ENCODE measurements around the gene POFUT1.

The POFUT1 gene

DNA sequence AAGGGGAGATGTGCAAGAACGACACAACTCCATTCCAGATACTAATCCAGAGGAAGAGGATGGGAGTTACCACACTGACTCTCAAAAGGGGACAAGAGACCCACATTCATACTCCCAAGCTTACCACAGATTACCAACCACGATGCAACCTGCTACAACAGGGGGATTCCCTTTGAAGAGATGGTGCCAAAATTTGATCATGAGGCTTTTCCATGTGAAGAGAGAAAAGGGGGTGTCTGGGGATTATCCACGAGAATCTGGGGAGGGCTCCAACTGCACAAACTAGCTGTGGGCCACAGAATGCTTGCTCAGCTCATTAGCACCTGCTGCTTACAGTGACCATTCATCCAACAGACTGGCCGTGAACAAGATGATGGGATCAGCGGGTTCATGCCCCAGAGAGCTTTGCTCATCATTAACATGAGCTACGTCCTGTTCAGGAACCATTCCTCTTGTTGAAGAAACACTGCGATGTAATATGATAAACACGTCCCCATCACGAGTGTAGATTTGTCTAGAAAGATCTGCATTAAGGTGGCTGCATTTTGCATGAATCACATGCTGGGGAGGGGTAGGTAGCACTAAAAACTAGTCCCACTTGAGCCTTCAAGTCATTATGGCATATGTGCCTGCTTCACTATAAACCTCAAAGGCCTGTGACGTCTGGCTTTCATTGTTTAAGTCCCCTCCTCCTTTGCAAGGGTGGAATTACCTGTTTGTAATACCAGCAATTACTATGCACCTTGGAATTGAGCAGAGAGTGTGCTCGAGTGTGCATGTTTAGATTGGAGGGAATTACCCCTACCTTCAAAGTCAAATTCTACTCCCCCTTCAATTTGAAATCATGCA lies 4.1 kb upstream of the POFUT1 start:
- H3K4me2 ChIP-seq (ENCODE audit: low read length): peak overlapping the region; percentile 65
- H3K9ac ChIP-seq (ENCODE audit: low read depth, low read length): peak overlapping the region; percentile 49
- H3K4me1 ChIP-seq (ENCODE audit: control insufficient read depth, insufficient read depth, low read length): peaks cover 58% of the 10 kb centered on the region
- H3K27me3 ChIP-seq (ENCODE audit: control insufficient read depth, insufficient read depth, low read length): no peaks in the 10 kb centered on the region
- peaks cover 26% of the 10 kb centered on the region for H3K36me3 ChIP-seq (ENCODE audit: insufficient read depth, low read length)
- H3K4me3 ChIP-seq (ENCODE audit: low read length): peak overlapping the region; percentile 23
- H3K9me3 ChIP-seq (replicated peaks; ENCODE audit: low read length): no peaks in the 10 kb centered on the region

- H3K9ac ChIP-seq (ENCODE audit: low read depth, low read length): peak overlapping the region; percentile 49
Observed at GRCh38 chr20:32204205-32205109, 3.2 kb upstream of the POFUT1 start.

GRCh38 chr20:32205110-32205842 lies 2.4 kb upstream of the POFUT1 start:
- Histone ChIP-seq H3K36me3 (ENCODE audit: insufficient read depth, low read length) (peaks cover 11% of the 10 kb centered on the region), H3K27me3 (ENCODE audit: control insufficient read depth, insufficient read depth, low read length) (no peaks in the 10 kb centered on the region), H3K4me1 (ENCODE audit: control insufficient read depth, insufficient read depth, low read length) (peaks cover 65% of the 10 kb centered on the region), H3K4me3 (ENCODE audit: low read length) (peak overlapping the region; percentile 100), H3K9me3 (replicated peaks; ENCODE audit: low read length) (no peaks in the 10 kb centered on the region), H3K4me2 (ENCODE audit: low read length) (peak overlapping the region; percentile 95), H3K9ac (ENCODE audit: low read depth, low read length) (peak overlapping the region; percentile 99)

More at GRCh38 chr20:32204205-32205109, 3.2 kb upstream of the POFUT1 start:
- Histone ChIP-seq H3K4me2 (ENCODE audit: low read length) (peak overlapping the region; percentile 65), H3K36me3 (ENCODE audit: insufficient read depth, low read length) (peaks cover 17% of the 10 kb centered on the region), H3K4me1 (ENCODE audit: control insufficient read depth, insufficient read depth, low read length) (peaks cover 59% of the 10 kb centered on the region), H3K9me3 (replicated peaks; ENCODE audit: low read length) (no peaks in the 10 kb centered on the region), H3K27me3 (ENCODE audit: control insufficient read depth, insufficient read depth, low read length) (no peaks in the 10 kb centered on the region), H3K4me3 (ENCODE audit: low read length) (peak overlapping the region; percentile 23)

GRCh38 chr20:32205843-32206759 lies 1.6 kb upstream of the POFUT1 start:
- peaks cover 65% of the 10 kb centered on the region for H3K4me1 ChIP-seq (ENCODE audit: control insufficient read depth, insufficient read depth, low read length)
- peak overlapping the region; percentile 99 for H3K9ac ChIP-seq (ENCODE audit: low read depth, low read length)
- H3K4me2 ChIP-seq (ENCODE audit: low read length): peak overlapping the region; percentile 95

DNA sequence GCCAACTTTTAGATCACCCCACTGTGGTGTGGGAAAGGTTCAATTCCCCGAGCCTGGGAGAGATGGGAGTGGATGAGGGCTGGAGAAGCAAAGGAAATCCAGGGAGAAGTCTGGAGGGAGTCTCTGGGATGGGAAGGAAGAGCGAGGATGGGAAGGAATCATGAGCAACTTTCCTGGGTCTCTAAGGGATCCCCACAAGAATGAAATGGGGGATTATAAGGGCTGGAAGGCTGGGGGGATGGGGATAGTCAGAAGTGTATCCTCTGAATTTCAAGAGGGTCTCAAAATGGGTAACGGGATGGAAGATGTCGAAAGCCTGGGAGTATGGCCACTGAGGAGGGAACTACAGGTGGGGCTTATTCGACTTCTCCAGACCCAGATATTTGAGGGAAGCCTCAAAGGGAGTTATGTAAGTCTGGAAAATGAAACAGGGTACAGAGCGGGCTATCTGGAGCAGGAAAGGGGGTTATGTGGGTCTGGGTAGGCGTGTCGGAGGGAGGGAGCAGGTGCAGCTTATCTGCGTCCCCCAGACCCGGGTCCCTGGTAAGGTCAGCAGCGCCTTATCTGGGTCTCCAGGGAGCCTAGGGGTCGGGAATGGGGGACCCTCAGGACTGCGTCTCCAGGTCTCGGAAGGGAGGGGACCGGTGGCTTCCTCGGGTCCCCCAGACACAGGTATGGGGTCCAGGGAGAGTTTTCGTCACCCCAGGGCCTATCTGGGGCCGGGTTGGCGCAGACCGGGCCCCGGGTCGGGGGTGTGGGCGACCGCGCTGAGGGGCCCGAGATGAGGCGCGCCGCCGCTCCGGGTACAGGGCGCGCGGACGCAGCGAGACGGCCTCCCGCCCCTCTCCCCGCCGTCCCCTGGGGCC lies 687 bp upstream of the POFUT1 start:
- peak overlapping the region; percentile 100 for H3K4me3 ChIP-seq (ENCODE audit: low read length)
- peaks cover 57% of the 10 kb centered on the region for H3K4me1 ChIP-seq (ENCODE audit: control insufficient read depth, insufficient read depth, low read length)
- H3K27me3 ChIP-seq (ENCODE audit: control insufficient read depth, insufficient read depth, low read length): no peaks in the 10 kb centered on the region
- H3K9ac ChIP-seq (ENCODE audit: low read depth, low read length): peak overlapping the region; percentile 99
- H3K4me2 ChIP-seq (ENCODE audit: low read length): peak overlapping the region; percentile 95
- H3K36me3 ChIP-seq (ENCODE audit: insufficient read depth, low read length): peaks cover 15% of the 10 kb centered on the region
- H3K9me3 ChIP-seq (replicated peaks; ENCODE audit: low read length): no peaks in the 10 kb centered on the region

More at GRCh38 chr20:32205843-32206759, 1.6 kb upstream of the POFUT1 start:
- no peaks in the 10 kb centered on the region for H3K9me3 ChIP-seq (replicated peaks; ENCODE audit: low read length)
- H3K27me3 ChIP-seq (ENCODE audit: control insufficient read depth, insufficient read depth, low read length): no peaks in the 10 kb centered on the region
- peak overlapping the region; percentile 100 for H3K4me3 ChIP-seq (ENCODE audit: low read length)
- H3K36me3 ChIP-seq (ENCODE audit: insufficient read depth, low read length): peaks cover 15% of the 10 kb centered on the region

GRCh38 chr20:32208499-32209154 lies 947 bp downstream of the POFUT1 start:
- Histone ChIP-seq H3K27me3 (ENCODE audit: control insufficient read depth, insufficient read depth, low read length) (no peaks in the 10 kb centered on the region), H3K4me2 (ENCODE audit: low read length) (peak overlapping the region; percentile 97), H3K36me3 (ENCODE audit: insufficient read depth, low read length) (peaks cover 20% of the 10 kb centered on the region), H3K9ac (ENCODE audit: low read depth, low read length) (peak overlapping the region; percentile 99), H3K4me1 (ENCODE audit: control insufficient read depth, insufficient read depth, low read length) (peaks cover 49% of the 10 kb centered on the region), H3K4me3 (ENCODE audit: low read length) (peak overlapping the region; percentile 100), H3K9me3 (replicated peaks; ENCODE audit: low read length) (no peaks in the 10 kb centered on the region)

DNA sequence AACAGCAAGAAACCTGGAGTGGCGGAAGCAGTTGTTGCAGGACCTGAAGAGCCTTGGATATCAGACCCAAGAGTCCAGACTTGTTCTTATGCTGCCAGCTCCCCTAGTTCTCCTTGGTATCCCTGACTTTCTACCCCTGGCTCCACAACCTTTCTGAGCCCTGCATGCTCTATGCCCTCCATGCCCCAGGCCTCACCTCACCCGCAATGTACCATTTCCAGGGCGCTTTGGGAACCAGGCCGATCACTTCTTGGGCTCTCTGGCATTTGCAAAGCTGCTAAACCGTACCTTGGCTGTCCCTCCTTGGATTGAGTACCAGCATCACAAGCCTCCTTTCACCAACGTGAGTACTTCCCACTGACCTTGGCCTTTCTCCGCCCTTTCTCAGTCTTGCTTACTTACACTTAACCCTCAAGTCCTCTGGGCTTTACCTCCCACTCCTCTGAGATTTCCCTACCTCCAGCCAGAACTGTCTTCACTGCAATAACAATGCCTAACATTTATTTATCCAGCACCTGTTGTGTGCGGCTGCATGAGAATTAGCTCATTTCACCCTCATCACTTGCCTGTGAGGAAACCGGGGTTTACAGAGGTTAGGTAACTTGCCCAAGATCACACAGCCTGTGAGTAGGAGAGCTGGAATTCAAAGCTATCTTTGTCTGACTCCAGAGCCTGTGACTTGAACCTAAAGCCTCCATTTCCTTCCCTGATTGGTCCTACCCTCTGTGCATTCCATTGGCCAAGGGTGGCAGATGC lies 2.3 kb downstream of the POFUT1 start:
- Histone ChIP-seq H3K4me1 (ENCODE audit: control insufficient read depth, insufficient read depth, low read length) (peaks cover 35% of the 10 kb centered on the region), H3K9ac (ENCODE audit: low read depth, low read length) (no peak overlapping the region), H3K4me3 (ENCODE audit: low read length) (no peak overlapping the region), H3K27me3 (ENCODE audit: control insufficient read depth, insufficient read depth, low read length) (no peaks in the 10 kb centered on the region), H3K36me3 (ENCODE audit: insufficient read depth, low read length) (peaks cover 20% of the 10 kb centered on the region), H3K9me3 (replicated peaks; ENCODE audit: low read length) (no peaks in the 10 kb centered on the region), H3K4me2 (ENCODE audit: low read length) (peak overlapping the region; percentile 10)

DNA sequence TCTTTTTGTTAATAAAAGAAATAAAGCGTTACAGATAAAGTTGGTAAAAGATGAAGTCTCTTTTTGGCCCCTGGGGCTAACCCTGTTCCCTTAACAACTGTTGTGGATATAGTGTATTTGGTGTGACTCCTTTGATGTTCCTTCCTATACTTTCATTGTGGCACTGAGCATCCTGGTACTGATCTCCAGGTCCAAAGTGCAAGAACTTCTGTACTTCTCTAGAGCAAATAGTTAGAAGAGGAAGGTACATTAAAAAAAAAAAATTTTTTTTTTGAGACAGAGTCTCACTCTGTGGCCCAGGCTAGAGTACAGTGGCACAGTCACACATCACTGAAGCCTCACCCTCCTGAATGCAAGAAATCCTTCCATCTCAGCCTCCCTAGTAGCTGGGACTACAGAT lies 6.2 kb downstream of the POFUT1 start:
- Histone ChIP-seq H3K4me3 (ENCODE audit: low read length) (no peak overlapping the region), H3K9me3 (replicated peaks; ENCODE audit: low read length) (no peaks in the 10 kb centered on the region), H3K4me1 (ENCODE audit: control insufficient read depth, insufficient read depth, low read length) (peaks cover 9% of the 10 kb centered on the region), H3K36me3 (ENCODE audit: insufficient read depth, low read length) (peaks cover 56% of the 10 kb centered on the region), H3K27me3 (ENCODE audit: control insufficient read depth, insufficient read depth, low read length) (no peaks in the 10 kb centered on the region), H3K4me2 (ENCODE audit: low read length) (no peak overlapping the region), H3K9ac (ENCODE audit: low read depth, low read length) (no peak overlapping the region)

DNA sequence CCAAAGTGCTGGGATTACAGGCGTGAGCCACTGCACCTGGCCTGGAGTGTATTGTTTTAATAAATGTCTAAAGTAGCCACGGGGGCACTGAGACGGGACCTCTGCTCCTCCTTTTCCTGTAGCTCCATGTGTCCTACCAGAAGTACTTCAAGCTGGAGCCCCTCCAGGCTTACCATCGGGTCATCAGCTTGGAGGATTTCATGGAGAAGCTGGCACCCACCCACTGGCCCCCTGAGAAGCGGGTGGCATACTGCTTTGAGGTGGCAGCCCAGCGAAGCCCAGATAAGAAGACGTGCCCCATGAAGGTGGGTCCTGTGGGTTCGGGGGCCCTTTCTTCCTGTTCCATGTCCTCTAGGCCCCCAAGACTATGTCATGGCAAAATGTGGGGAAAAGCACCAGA lies 7.5 kb downstream of the POFUT1 start:
- Histone ChIP-seq H3K4me3 (ENCODE audit: low read length) (no peak overlapping the region), H3K9ac (ENCODE audit: low read depth, low read length) (no peak overlapping the region), H3K27me3 (ENCODE audit: control insufficient read depth, insufficient read depth, low read length) (no peaks in the 10 kb centered on the region), H3K9me3 (replicated peaks; ENCODE audit: low read length) (no peaks in the 10 kb centered on the region), H3K36me3 (ENCODE audit: insufficient read depth, low read length) (peaks cover 62% of the 10 kb centered on the region), H3K4me2 (ENCODE audit: low read length) (no peak overlapping the region), H3K4me1 (ENCODE audit: control insufficient read depth, insufficient read depth, low read length) (peaks cover under 1% of the 10 kb centered on the region)

Data from skeletal muscle satellite cell (primary cell).